HUES6 (cell line): ENCODE data around the gene STK32C.
"Not testable (repeated sequence)": the region's sequence is repeated elsewhere in the genome, so short reads cannot be mapped to it uniquely, and the experiment has no call there.

Experiments
- H3K27ac ChIP-seq: 2 replicates; pipeline ENCODE4 v1.7.0; 2013; ENCODE audit warnings: low read depth, mild to moderate bottlenecking, low read length, inconsistent platforms
- H3K27me3 ChIP-seq: 2 replicates; pipeline ENCODE4 v1.6.1; 2013; ENCODE audit warnings: low read length; ENCODE audit not compliant: control insufficient read depth, insufficient read depth
- H3K36me3 ChIP-seq: 2 replicates; pipeline ENCODE4 v1.6.1; 2013; ENCODE audit warnings: low read length; ENCODE audit not compliant: control insufficient read depth, insufficient read depth
- H3K4me1 ChIP-seq: 2 replicates; pipeline ENCODE4 v1.6.1; 2013; ENCODE audit warnings: low read length; ENCODE audit not compliant: control insufficient read depth, insufficient read depth
- H3K4me3 ChIP-seq: 2 replicates; pipeline ENCODE4 v1.5.1; 2013; ENCODE audit warnings: low read depth, low read length
- H3K9ac ChIP-seq: one replicate; pipeline ENCODE4 v1.6.1; 2013; ENCODE audit warnings: mild to moderate bottlenecking, low read length
- H3K9me3 ChIP-seq: 2 replicates; pipeline ENCODE4 v1.6.1; 2013; ENCODE audit warnings: low read depth, low read length; ENCODE audit not compliant: control insufficient read depth, insufficient read depth

STK32C gene

GRCh38 chr10:132328106-132328505 is 20.4 kb upstream of the STK32C start:
- H3K4me3 ChIP-seq, result no peak overlapping the region
- H3K36me3 ChIP-seq, result peaks cover 7% of the 10 kb centered on the region
- H3K9ac ChIP-seq, result no peak overlapping the region
- H3K27me3 ChIP-seq, result no peaks in the 10 kb centered on the region
- H3K27ac ChIP-seq, result no peak overlapping the region
- H3K4me1 ChIP-seq, result peaks cover 17% of the 10 kb centered on the region
- H3K9me3 ChIP-seq, result no peaks in the 10 kb centered on the region

- Histone ChIP-seq H3K4me1 (peaks cover 9% of the 10 kb centered on the region; the same call in 1 of the 2 replicates), H3K27ac (no peak overlapping the region), H3K4me3 (no peak overlapping the region), H3K27me3 (no peaks in the 10 kb centered on the region), H3K36me3 (peaks cover 7% of the 10 kb centered on the region), H3K9ac (no peak overlapping the region), H3K9me3 (no peaks in the 10 kb centered on the region)
These were observed 19.2 kb upstream of the STK32C start for GRCh38 chr10:132326925-132327324.

GRCh38 chr10:132326344-132326889 is 18.7 kb upstream of the STK32C start:
- Histone ChIP-seq H3K27me3 (no peaks in the 10 kb centered on the region), H3K9me3 (no peaks in the 10 kb centered on the region), H3K4me1 (peaks cover 9% of the 10 kb centered on the region; the same call in 1 of the 2 replicates), H3K36me3 (peaks cover 7% of the 10 kb centered on the region), H3K27ac (no peak overlapping the region), H3K9ac (no peak overlapping the region), H3K4me3 (no peak overlapping the region)

GRCh38 chr10:132324186-132324585 is 16.4 kb upstream of the STK32C start:
- no peak overlapping the region for H3K27ac ChIP-seq

GRCh38 chr10:132322586-132323048 is 14.9 kb upstream of the STK32C start:
- no peak overlapping the region for H3K27ac ChIP-seq
- no peak overlapping the region for H3K9ac ChIP-seq

More at GRCh38 chr10:132324186-132324585, 16.4 kb upstream of the STK32C start:
- Histone ChIP-seq H3K4me3 (no peak overlapping the region), H3K9ac (no peak overlapping the region), H3K36me3 (peaks cover 7% of the 10 kb centered on the region), H3K27me3 (no peaks in the 10 kb centered on the region), H3K9me3 (no peaks in the 10 kb centered on the region), H3K4me1 (no peaks in the 10 kb centered on the region)

GRCh38 chr10:132321726-132322125 is 14.0 kb upstream of the STK32C start:
- no peak overlapping the region for H3K9ac ChIP-seq
- H3K36me3 ChIP-seq, result peaks cover 7% of the 10 kb centered on the region; the same call in 1 of the 2 replicates
- no peak overlapping the region for H3K4me3 ChIP-seq
- no peaks in the 10 kb centered on the region for H3K4me1 ChIP-seq
- no peak overlapping the region for H3K27ac ChIP-seq
- no peaks in the 10 kb centered on the region for H3K27me3 ChIP-seq
- H3K9me3 ChIP-seq, result no peaks in the 10 kb centered on the region

More at GRCh38 chr10:132322586-132323048, 14.9 kb upstream of the STK32C start:
- Histone ChIP-seq H3K27me3 (no peaks in the 10 kb centered on the region), H3K4me3 (no peak overlapping the region), H3K9me3 (no peaks in the 10 kb centered on the region), H3K36me3 (peaks cover 7% of the 10 kb centered on the region; the same call in 1 of the 2 replicates), H3K4me1 (no peaks in the 10 kb centered on the region)

GRCh38 chr10:132320654-132321469 is 13.1 kb upstream of the STK32C start:
- Histone ChIP-seq H3K9ac (no peak overlapping the region), H3K9me3 (no peaks in the 10 kb centered on the region), H3K4me3 (no peak overlapping the region), H3K27ac (no peak overlapping the region), H3K4me1 (no peaks in the 10 kb centered on the region), H3K27me3 (no peaks in the 10 kb centered on the region), H3K36me3 (0 out of 2 replicates have a peak, but pooled peaks cover 4% of the 10 kb centered on the region)

- Histone ChIP-seq H3K9ac (no peak overlapping the region), H3K36me3 (0 out of 2 replicates have a peak, but pooled peaks cover 4% of the 10 kb centered on the region), H3K4me3 (no peak overlapping the region), H3K4me1 (no peaks in the 10 kb centered on the region), H3K9me3 (no peaks in the 10 kb centered on the region), H3K27ac (no peak overlapping the region), H3K27me3 (no peaks in the 10 kb centered on the region)
These were observed 12.3 kb upstream of the STK32C start for GRCh38 chr10:132319853-132320653.

GRCh38 chr10:132317477-132317876 is 9.7 kb upstream of the STK32C start:
- not testable (repeated sequence) for H3K4me1 ChIP-seq, H3K9ac ChIP-seq, H3K4me3 ChIP-seq, H3K27ac ChIP-seq, H3K36me3 ChIP-seq, H3K27me3 ChIP-seq, H3K9me3 ChIP-seq

- H3K36me3 ChIP-seq, result no peaks in the 10 kb centered on the region
- no peaks in the 10 kb centered on the region for H3K4me1 ChIP-seq
- peaks cover 14% of the 10 kb centered on the region; the same call in 1 of the 2 replicates for H3K27me3 ChIP-seq
- H3K27ac ChIP-seq, result no peak overlapping the region
- no peak overlapping the region for H3K4me3 ChIP-seq
- H3K9me3 ChIP-seq, result peaks cover 7% of the 10 kb centered on the region; the same call in 1 of the 2 replicates
- H3K9ac ChIP-seq, result no peak overlapping the region
These were observed 8.4 kb upstream of the STK32C start for GRCh38 chr10:132316133-132316532.
